A549 (cell line): Measurements from ENCODE around the gene PFDN2. TPM values are rescaled to one million over a fixed set of nuclear protein-coding genes. Genes with fewer than 3 reads are reported as not detected.

Experiments used
- ATAC-seq, 2 experiments: fragments of 200-7000 bp in 1 of 2; fragments of >200 bp in 1 of 2; cut with Nextera tagmentation in 1 of 2; cut with Tn5 transposase in 1 of 2; 3 replicates each; pipeline versions ENCODE4 v1.8.0 to v1.9.1; 2018 to 2020; ENCODE audit warnings: mild to moderate bottlenecking in 1 of 2, moderate library complexity in 1 of 2
- CTCF ChIA-PET: fragments of 300-600 bp; sonication (Branson Sonifier 250); formaldehyde crosslinking; extraction: SDS; loops from one replicate; lab custom pipeline; 2021; ENCODE audit warnings: antibody characterized with exemption, inconsistent platforms; lab: Yijun Ruan, JAX
- POLR2A ChIA-PET: fragments of 350-600 bp; formaldehyde crosslinking; extraction: SDS; loops from one replicate; lab custom pipeline; 2021; ENCODE audit warnings: antibody characterized with exemption, inconsistent platforms; lab: Yijun Ruan, JAX
- DNase-seq, 2 experiments: peaks; one replicate each; pipeline versions ENCODE4 v3.0.0 to v3.0.0-alpha.2; 2011 to 2016; ENCODE audit warnings: low read depth in 1 of 2, low spot score in 1 of 2
- FAIRE-seq: peaks from 2 replicates; lab custom pipeline; 2011; peaks lifted over from hg19 to GRCh38; lab: Jason Lieb, UNC
- H3K27ac ChIP-seq, 2 experiments: fragments of >200 bp; sonication (Bioruptor Twin); formaldehyde crosslinking; 3 replicates each; pipeline ENCODE4 v1.5.1; 2016 to 2017
- H3K4me1 ChIP-seq: fragments of >200 bp; sonication (Bioruptor Twin); formaldehyde crosslinking; 3 replicates; pipeline ENCODE4 v1.6.1; 2016
- H3K4me2 ChIP-seq: fragments of >200 bp; sonication (Bioruptor Twin); formaldehyde crosslinking; 3 replicates; pipeline ENCODE4 v1.6.1; 2016
- H3K4me3 ChIP-seq: fragments of >200 bp; sonication (Bioruptor Twin); formaldehyde crosslinking; 3 replicates; pipeline ENCODE4 v1.5.1; 2016
- H3K9me3 ChIP-seq: fragments of >200 bp; sonication (Bioruptor Twin); formaldehyde crosslinking; 3 replicates; pipeline ENCODE4 v1.6.1; 2016
- BHLHE40 ChIP-seq: IDR thresholded peaks from 2 replicates; pipeline ENCODE4 v1.6.1; 2012; ENCODE audit warnings: low read depth, low read length, inconsistent platforms
- CBX8 ChIP-seq: fragments of 200-600 bp; sonication (generic); IDR thresholded peaks from 2 replicates; pipeline ENCODE4 v1.6.1; 2016
- CEBPB ChIP-seq, 2 experiments: fragments of >200 bp in 1 of 2; sonication (Bioruptor Twin) in 1 of 2; formaldehyde crosslinking in 1 of 2; IDR thresholded peaks; 2 replicates each; pipeline ENCODE4 v1.6.1; 2012 to 2016
- CHD2 ChIP-seq: fragments of 150-350 bp; IDR thresholded peaks from 2 replicates; pipeline ENCODE4 v1.6.1; 2014; ENCODE audit warnings: low read length; ENCODE audit not compliant: partially characterized antibody
- EHF ChIP-seq: fragments of 250-450 bp; sonication (Bioruptor Pico); IDR thresholded peaks from 2 replicates; pipeline ENCODE4 v1.5.0; 2020; ENCODE audit warnings: mild to moderate bottlenecking
- EHMT2 ChIP-seq: fragments of 200-600 bp; sonication (generic); IDR thresholded peaks from 2 replicates; pipeline ENCODE4 v1.6.1; 2016; ENCODE audit warnings: antibody characterized with exemption, low read depth, mild to moderate bottlenecking, moderate library complexity
- FOSB ChIP-seq: fragments of 250-450 bp; sonication (Bioruptor Pico); IDR thresholded peaks from 2 replicates; pipeline ENCODE4 v1.5.0; 2020; ENCODE audit warnings: mild to moderate bottlenecking, moderate library complexity
- HOXA7 ChIP-seq: fragments of 250-450 bp; sonication (Bioruptor Pico); IDR thresholded peaks from 2 replicates; pipeline ENCODE4 v1.5.0; 2020; ENCODE audit warnings: mild to moderate bottlenecking, moderate library complexity
- HOXB5 ChIP-seq: fragments of 250-450 bp; sonication (Bioruptor Pico); IDR thresholded peaks from 2 replicates; pipeline ENCODE4 v1.5.0; 2020; ENCODE audit warnings: mild to moderate bottlenecking, moderate library complexity
- JUNB ChIP-seq: fragments of >200 bp; sonication (Bioruptor Twin); formaldehyde crosslinking; IDR thresholded peaks from 2 replicates; pipeline ENCODE4 v1.6.1; 2016
- KDM1A ChIP-seq: fragments of 200-600 bp; sonication (generic); IDR thresholded peaks from 2 replicates; pipeline ENCODE4 v1.6.1; 2016; ENCODE audit warnings: low read depth, mild to moderate bottlenecking
- KDM5A ChIP-seq: fragments of 200-600 bp; sonication (generic); IDR thresholded peaks from 2 replicates; pipeline ENCODE4 v1.6.1; 2016; ENCODE audit warnings: antibody characterized with exemption, mild to moderate bottlenecking
- NPAS2 ChIP-seq: fragments of 250-450 bp; sonication (Bioruptor Pico); IDR thresholded peaks from 2 replicates; pipeline ENCODE4 v1.8.0; 2022; ENCODE audit warnings: mild to moderate bottlenecking, moderate library complexity, borderline replicate concordance
- NR3C1 ChIP-seq: fragments of >200 bp; sonication (Bioruptor Twin); formaldehyde crosslinking; IDR thresholded peaks from 3 replicates; pipeline ENCODE4 v1.6.1; 2017
- PHF8 ChIP-seq: fragments of 200-600 bp; sonication (generic); IDR thresholded peaks from 2 replicates; pipeline ENCODE4 v1.6.1; 2016; ENCODE audit warnings: low read depth, mild to moderate bottlenecking, antibody characterized with exemption, moderate library complexity, borderline replicate concordance
- POLR2A ChIP-seq: IDR thresholded peaks from 2 replicates; pipeline ENCODE4 v1.6.1; 2012; ENCODE audit warnings: mild to moderate bottlenecking, low read length
- RAD21 ChIP-seq, 2 experiments: fragments of >200 bp in 1 of 2; sonication (Bioruptor Twin) in 1 of 2; formaldehyde crosslinking in 1 of 2; IDR thresholded peaks in 1 of 2; conservative IDR thresholded peaks in 1 of 2; 2 replicates in 1 of 2; 3 replicates in 1 of 2; pipeline ENCODE4 v1.6.1; 2012 to 2018; ENCODE audit warnings: inconsistent platforms in 1 of 2
- RARB ChIP-seq: fragments of 250-450 bp; sonication (Bioruptor Pico); IDR thresholded peaks from 2 replicates; pipeline ENCODE4 v1.8.0; 2021; ENCODE audit warnings: mild to moderate bottlenecking, moderate library complexity
- SMC3 ChIP-seq: fragments of >200 bp; sonication (Bioruptor Twin); formaldehyde crosslinking; IDR thresholded peaks from 3 replicates; pipeline ENCODE4 v1.6.1; 2018; ENCODE audit warnings: inconsistent platforms
- TP53 ChIP-seq: fragments of 250-450 bp; sonication (Bioruptor Pico); IDR thresholded peaks from 2 replicates; pipeline ENCODE4 v1.5.0; 2021; ENCODE audit warnings: mild to moderate bottlenecking, moderate library complexity
- ZFP36 ChIP-seq: fragments of 450-650 bp; IDR thresholded peaks from 2 replicates; pipeline ENCODE4 v1.6.1; 2014; ENCODE audit warnings: borderline replicate concordance; ENCODE audit not compliant: partially characterized antibody
- ZSCAN20 ChIP-seq: fragments of 250-450 bp; sonication (Bioruptor Pico); IDR thresholded peaks from 2 replicates; pipeline ENCODE4 v1.8.0; 2022; ENCODE audit warnings: mild to moderate bottlenecking, moderate library complexity
- WGBS: methylation state at CpG from one replicate; pipeline ENCODE4 v1.1.6; 2017; ENCODE audit errors: missing lambda C conversion rate; 5-methylcytosine and 5-hydroxymethylcytosine counted together
- polyA plus RNA-seq, 4 experiments: library from polyadenylated mRNA; depleted of rRNA in 3 of 4; stranded (reverse); fragments of >200 nt; fragmentation: RNase III in 1 of 4; extraction: RNeasy Plus Mini Kit Qiagen cat#74134 plus additional on column Dnase treatment in 1 of 4; gene quantifications; 2 replicates in 3 of 4; 3 replicates in 1 of 4; pipeline ENCODE4 v1.2.3, GENCODE V29; 2011 to 2017
- TF ChIP-seq, protein P1 (sequence below): fragments of 250-450 bp; sonication (Bioruptor Pico); IDR thresholded peaks from 2 replicates; pipeline ENCODE4 v1.5.0; 2021; ENCODE audit warnings: mild to moderate bottlenecking, moderate library complexity, borderline replicate concordance
- TF ChIP-seq, protein P2 (sequence below): fragments of 450-650 bp; IDR thresholded peaks from 2 replicates; pipeline ENCODE4 v1.6.1; 2014; ENCODE audit warnings: antibody characterized with exemption
- TF ChIP-seq, protein P3 (sequence below): IDR thresholded peaks from 2 replicates; pipeline ENCODE4 v1.6.1; 2012; ENCODE audit warnings: low read depth, borderline replicate concordance
- TF ChIP-seq, protein P4 (sequence below): fragments of 200-600 bp; sonication (generic); IDR thresholded peaks from 2 replicates; pipeline ENCODE4 v1.6.1; 2016; ENCODE audit warnings: antibody characterized with exemption, mild to moderate bottlenecking, moderate library complexity
- TF ChIP-seq, protein P5 (sequence below): fragments of 250-450 bp; sonication (Bioruptor Pico); IDR thresholded peaks from 2 replicates; pipeline ENCODE4 v1.5.0; 2020; ENCODE audit warnings: low read depth, mild to moderate bottlenecking, moderate library complexity

The PFDN2 gene
- polyA plus RNA-seq, 2 of the 4 experiments (the other 2 are of a cell fraction) = 179 to 187 TPM

DNA sequence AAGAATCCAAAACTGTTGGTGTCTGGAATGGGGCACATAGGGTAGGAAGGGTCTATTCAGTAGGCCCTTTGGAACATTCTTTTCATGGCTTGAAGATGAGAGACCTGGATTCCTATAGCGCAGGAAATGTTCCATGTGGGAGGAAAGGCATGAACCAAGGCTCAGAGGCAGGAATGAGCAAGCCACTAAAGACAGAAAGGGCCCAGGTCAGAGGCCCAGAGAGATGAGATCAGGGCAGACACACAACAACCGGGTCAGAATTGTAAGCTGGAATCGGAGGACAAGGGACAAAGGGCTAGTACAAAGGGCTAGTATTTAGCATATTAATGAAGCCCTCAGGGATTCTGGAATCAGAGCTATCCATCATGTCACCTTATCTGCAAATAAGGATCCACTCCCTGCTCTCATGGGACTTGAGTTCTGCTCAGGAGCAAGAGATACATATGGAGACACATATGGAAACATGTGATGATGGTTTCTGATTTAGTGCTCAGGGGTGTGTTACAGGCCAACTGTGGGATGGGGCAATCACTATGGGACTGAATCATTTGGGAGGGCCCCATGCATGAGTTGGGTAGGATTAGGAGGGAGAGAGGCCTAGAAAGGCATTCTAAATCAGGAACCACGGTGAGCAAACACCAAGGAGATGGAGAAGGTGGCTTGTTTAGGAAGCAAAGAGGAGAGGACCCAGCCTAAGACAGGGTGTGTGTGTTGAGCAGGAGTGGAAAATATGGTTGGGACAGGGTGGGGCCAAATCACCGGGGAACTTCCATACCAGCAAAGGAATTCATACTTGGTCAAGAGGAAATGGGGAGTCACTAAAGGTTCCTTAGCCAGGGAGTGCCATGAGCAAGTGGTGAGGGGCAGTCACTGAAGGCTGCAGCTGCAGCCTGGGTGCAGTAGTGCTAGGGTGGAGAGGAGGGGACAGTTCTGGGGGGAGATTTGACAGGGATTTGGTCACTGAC lies 37.1 kb downstream of the PFDN2 start:
- ATAC-seq (no peak), DNase-seq (no peak), FAIRE-seq (no peak)
- no peak overlapping the region for H3K4me3 ChIP-seq
- peaks cover 45% of the 10 kb centered on the region for H3K4me1 ChIP-seq
- CTCF ChIA-PET = interaction anchor here (1.1 to 12.7 kb wide), 5 partner anchors 9 to 83 kb away, joined by 3 to 167 read pairs (median 5); partner anchors contain the start of gene KLHDC9
- WGBS = 73% methylated on average over 5 of the region's 5 CpGs
- peak overlapping the region; percentile 32 to 88 for H3K27ac ChIP-seq
- TF ChIP-seq, protein P1, sequence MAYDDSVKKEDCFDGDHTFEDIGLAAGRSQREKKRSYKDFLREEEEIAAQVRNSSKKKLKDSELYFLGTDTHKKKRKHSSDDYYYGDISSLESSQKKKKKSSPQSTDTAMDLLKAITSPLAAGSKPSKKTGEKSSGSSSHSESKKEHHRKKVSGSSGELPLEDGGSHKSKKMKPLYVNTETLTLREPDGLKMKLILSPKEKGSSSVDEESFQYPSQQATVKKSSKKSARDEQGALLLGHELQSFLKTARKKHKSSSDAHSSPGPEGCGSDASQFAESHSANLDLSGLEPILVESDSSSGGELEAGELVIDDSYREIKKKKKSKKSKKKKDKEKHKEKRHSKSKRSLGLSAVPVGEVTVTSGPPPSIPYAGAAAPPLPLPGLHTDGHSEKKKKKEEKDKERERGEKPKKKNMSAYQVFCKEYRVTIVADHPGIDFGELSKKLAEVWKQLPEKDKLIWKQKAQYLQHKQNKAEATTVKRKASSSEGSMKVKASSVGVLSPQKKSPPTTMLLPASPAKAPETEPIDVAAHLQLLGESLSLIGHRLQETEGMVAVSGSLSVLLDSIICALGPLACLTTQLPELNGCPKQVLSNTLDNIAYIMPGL (CRISPR knock-in tag) = no peak
- TF ChIP-seq TP53 (CRISPR knock-in tag) = no peak
- TF ChIP-seq, protein P2, sequence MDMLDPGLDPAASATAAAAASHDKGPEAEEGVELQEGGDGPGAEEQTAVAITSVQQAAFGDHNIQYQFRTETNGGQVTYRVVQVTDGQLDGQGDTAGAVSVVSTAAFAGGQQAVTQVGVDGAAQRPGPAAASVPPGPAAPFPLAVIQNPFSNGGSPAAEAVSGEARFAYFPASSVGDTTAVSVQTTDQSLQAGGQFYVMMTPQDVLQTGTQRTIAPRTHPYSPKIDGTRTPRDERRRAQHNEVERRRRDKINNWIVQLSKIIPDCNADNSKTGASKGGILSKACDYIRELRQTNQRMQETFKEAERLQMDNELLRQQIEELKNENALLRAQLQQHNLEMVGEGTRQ = no peak
- TF ChIP-seq ZSCAN20 (CRISPR knock-in tag) = no peak
- TF ChIP-seq EHF (CRISPR knock-in tag) = no peak
- TF ChIP-seq KDM1A = no peak
- no peak for TF ChIP-seq BHLHE40
- TF ChIP-seq CHD2 = no peak
- TF ChIP-seq, protein P3, sequence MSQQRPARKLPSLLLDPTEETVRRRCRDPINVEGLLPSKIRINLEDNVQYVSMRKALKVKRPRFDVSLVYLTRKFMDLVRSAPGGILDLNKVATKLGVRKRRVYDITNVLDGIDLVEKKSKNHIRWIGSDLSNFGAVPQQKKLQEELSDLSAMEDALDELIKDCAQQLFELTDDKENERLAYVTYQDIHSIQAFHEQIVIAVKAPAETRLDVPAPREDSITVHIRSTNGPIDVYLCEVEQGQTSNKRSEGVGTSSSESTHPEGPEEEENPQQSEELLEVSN = no peak
- TF ChIP-seq CEBPB (IDR thresholded peaks at IDR 0.05) = no peak
- no peak for TF ChIP-seq NR3C1
- no peak overlapping the region for H3K4me2 ChIP-seq
- no peaks in the 10 kb centered on the region for H3K9me3 ChIP-seq
- POLR2A ChIA-PET = no interaction called here

DNA sequence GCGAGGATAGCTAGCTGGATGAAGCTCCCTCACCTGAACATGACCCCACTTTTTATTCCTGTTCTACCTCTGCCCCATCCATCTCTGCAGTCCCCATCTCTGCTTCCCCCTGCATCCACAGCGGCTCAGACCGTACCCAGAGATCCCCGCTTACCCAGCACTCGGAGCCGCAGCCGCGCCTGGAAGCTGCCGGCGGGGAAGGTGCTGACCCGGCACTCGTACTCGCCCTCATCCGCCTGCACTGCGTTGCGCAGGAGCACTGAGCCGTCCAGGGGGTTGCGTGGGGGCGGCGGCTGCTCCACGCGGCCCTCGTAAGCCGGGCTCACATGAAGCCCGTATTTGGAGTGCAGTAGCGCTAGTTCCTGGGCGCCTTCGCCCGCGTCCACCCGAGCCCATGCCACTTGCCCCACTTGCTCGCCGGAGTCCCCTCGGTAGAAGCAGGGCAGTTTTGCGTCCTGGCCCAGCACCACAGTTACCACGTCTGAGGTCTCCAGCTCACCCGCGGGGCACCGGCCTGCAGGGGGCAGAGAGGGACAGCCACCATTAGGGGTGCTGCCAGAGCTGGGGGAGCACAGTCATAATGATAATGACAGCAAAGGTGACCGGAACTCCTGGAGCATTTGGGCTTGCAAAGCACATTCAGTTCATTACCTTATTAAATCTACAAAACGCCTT lies 38.3 kb downstream of the PFDN2 start:
- Histone ChIP-seq H3K4me3 (no peak overlapping the region), H3K27ac (peak overlapping the region in 1 of 2 experiments; percentile 5; a peak in 1 of 6 replicates), H3K9me3 (no peaks in the 10 kb centered on the region), H3K4me2 (no peak overlapping the region), H3K4me1 (peaks cover 40% of the 10 kb centered on the region)
- 93% methylated on average over 26 of the region's 41 CpGs for WGBS
- DNase-seq = no peak
- no peak for ATAC-seq
- ChIA-PET POLR2A (interaction anchor here (0.9 kb wide), 1 partner anchor 32 kb away, joined by 3 read pairs; no protein-coding TSS in a partner anchor), CTCF (interaction anchor here (1.1 to 12.7 kb wide), 5 partner anchors 8 to 82 kb away, joined by 3 to 167 read pairs (median 5); partner anchors contain the start of gene KLHDC9)
- no peak for FAIRE-seq
- TF ChIP-seq HOXB5 (CRISPR knock-in tag) (no peak), PHF8 (no peak), RARB (CRISPR knock-in tag) (no peak), POLR2A (no peak), HOXA7 (CRISPR knock-in tag) (no peak), SMC3 (no peak), ZFP36 (no peak), EHMT2 (no peak), JUNB (no peak), RAD21 (conservative IDR thresholded peaks at IDR 0.05 in 1 of 2, IDR thresholded peaks at IDR 0.05 in 1 of 2) (no peak), FOSB (no peak), NPAS2 (CRISPR knock-in tag) (no peak), KDM5A (no peak), CBX8 (no peak)
- TF ChIP-seq, protein P4, sequence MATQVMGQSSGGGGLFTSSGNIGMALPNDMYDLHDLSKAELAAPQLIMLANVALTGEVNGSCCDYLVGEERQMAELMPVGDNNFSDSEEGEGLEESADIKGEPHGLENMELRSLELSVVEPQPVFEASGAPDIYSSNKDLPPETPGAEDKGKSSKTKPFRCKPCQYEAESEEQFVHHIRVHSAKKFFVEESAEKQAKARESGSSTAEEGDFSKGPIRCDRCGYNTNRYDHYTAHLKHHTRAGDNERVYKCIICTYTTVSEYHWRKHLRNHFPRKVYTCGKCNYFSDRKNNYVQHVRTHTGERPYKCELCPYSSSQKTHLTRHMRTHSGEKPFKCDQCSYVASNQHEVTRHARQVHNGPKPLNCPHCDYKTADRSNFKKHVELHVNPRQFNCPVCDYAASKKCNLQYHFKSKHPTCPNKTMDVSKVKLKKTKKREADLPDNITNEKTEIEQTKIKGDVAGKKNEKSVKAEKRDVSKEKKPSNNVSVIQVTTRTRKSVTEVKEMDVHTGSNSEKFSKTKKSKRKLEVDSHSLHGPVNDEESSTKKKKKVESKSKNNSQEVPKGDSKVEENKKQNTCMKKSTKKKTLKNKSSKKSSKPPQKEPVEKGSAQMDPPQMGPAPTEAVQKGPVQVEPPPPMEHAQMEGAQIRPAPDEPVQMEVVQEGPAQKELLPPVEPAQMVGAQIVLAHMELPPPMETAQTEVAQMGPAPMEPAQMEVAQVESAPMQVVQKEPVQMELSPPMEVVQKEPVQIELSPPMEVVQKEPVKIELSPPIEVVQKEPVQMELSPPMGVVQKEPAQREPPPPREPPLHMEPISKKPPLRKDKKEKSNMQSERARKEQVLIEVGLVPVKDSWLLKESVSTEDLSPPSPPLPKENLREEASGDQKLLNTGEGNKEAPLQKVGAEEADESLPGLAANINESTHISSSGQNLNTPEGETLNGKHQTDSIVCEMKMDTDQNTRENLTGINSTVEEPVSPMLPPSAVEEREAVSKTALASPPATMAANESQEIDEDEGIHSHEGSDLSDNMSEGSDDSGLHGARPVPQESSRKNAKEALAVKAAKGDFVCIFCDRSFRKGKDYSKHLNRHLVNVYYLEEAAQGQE = no peak
- TF ChIP-seq, protein P5, sequence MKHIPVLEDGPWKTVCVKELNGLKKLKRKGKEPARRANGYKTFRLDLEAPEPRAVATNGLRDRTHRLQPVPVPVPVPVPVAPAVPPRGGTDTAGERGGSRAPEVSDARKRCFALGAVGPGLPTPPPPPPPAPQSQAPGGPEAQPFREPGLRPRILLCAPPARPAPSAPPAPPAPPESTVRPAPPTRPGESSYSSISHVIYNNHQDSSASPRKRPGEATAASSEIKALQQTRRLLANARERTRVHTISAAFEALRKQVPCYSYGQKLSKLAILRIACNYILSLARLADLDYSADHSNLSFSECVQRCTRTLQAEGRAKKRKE (CRISPR knock-in tag) = no peak
